Dermis microvascular lymphatic vessel endothelial cell (primary cell): ENCODE results near the gene GRK3. TPM values are rescaled to one million over a fixed set of nuclear protein-coding genes. Genes with fewer than 3 reads are reported as not detected.

Experiments used
- DNase-seq, 2 donors: peaks; one replicate each; pipeline versions ENCODE4 v3.0.0 to v3.0.0-alpha.2; 2010; ENCODE audit warnings: low read depth in 2 of 2
- total RNA-seq: library from RNA; depleted of rRNA; stranded (reverse); fragments of >200 nt; gene quantifications from 2 replicates; pipeline ENCODE4 v1.2.1, GENCODE V29; 2014

The GRK3 gene
- total RNA-seq, 1 donor from 2014 or later = 0.26 TPM

GRCh38 chr22:25729016-25729995 lies 164.8 kb downstream of the GRK3 start:
- no peak for DNase-seq

- no peak for DNase-seq
Observed at GRCh38 chr22:25735650-25736049, 171.2 kb downstream of the GRK3 start.

- no peak for DNase-seq
Observed at GRCh38 chr22:25736378-25737011, 172.0 kb downstream of the GRK3 start.

GRCh38 chr22:25739659-25740344 lies 175.3 kb downstream of the GRK3 start:
- DNase-seq = no peak

- DNase-seq = no peak
Observed at GRCh38 chr22:25741692-25742626, 177.5 kb downstream of the GRK3 start, which contains the start of gene MYO18B. MYO18B (plus strand) TSS chr22:25742188; CDS start chr22:25761093, 18,905 bp downstream.

- DNase-seq = no peak
Observed at GRCh38 chr22:25742918-25743708, 178.6 kb downstream of the GRK3 start.

- DNase-seq = no peak
Observed at GRCh38 chr22:25744694-25745093, 180.2 kb downstream of the GRK3 start.

- DNase-seq = no peak
Observed at GRCh38 chr22:25745341-25746011, 181.0 kb downstream of the GRK3 start.

- peak in 1 of 2 donors; percentile 68 for DNase-seq
Observed at GRCh38 chr22:25746012-25746373, 181.5 kb downstream of the GRK3 start.

GRCh38 chr22:25747245-25747944 lies 182.9 kb downstream of the GRK3 start:
- DNase-seq = peak in 1 of 2 donors; percentile 90

GRCh38 chr22:25748140-25748539 lies 183.7 kb downstream of the GRK3 start:
- no peak for DNase-seq

GRCh38 chr22:25748704-25749103 lies 184.2 kb downstream of the GRK3 start:
- no peak for DNase-seq

GRCh38 chr22:25749420-25750169 lies 185.1 kb downstream of the GRK3 start:
- DNase-seq = no peak

GRCh38 chr22:25750569-25751173 lies 186.2 kb downstream of the GRK3 start:
- DNase-seq = no peak

- DNase-seq = no peak
Observed at GRCh38 chr22:25751174-25751581, 186.7 kb downstream of the GRK3 start.

GRCh38 chr22:25752615-25753214 lies 188.2 kb downstream of the GRK3 start:
- no peak for DNase-seq

GRCh38 chr22:25753252-25753651 lies 188.8 kb downstream of the GRK3 start:
- DNase-seq = no peak
